Suppressor macrophage treated with lipopolysaccharide for 4 hours (primary cell): Measurements from ENCODE around the gene SH3RF3.

Experiments used
- DNase-seq: peaks from one replicate; pipeline ENCODE4 v3.0.0-alpha.2; 2020

Gene SH3RF3

DNA sequence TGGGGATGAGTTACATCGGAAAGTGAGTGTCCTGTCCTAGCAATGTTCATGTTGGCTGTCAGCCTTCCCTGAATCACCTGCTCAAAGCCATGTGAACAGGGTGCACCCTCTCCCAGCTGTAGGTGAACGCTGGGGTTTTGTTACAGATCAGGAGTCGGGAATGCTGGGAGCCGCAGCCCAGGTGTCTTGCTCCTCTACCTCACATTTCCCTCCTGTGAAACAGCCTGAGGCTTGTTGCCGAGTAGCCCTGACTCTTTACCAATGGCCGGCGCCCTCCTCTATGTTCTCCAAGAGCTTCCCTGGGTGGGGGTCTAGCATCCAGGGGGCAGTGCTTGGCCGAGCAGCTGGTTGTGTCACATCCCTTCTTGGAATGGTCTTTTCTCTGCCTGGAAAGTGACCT is 164.7 kb downstream of the SH3RF3 start:
- DNase-seq, result no peak

- no peak for DNase-seq
These were observed 165.5 kb downstream of the SH3RF3 start for GRCh38 chr2:109294523-109294922.

DNA sequence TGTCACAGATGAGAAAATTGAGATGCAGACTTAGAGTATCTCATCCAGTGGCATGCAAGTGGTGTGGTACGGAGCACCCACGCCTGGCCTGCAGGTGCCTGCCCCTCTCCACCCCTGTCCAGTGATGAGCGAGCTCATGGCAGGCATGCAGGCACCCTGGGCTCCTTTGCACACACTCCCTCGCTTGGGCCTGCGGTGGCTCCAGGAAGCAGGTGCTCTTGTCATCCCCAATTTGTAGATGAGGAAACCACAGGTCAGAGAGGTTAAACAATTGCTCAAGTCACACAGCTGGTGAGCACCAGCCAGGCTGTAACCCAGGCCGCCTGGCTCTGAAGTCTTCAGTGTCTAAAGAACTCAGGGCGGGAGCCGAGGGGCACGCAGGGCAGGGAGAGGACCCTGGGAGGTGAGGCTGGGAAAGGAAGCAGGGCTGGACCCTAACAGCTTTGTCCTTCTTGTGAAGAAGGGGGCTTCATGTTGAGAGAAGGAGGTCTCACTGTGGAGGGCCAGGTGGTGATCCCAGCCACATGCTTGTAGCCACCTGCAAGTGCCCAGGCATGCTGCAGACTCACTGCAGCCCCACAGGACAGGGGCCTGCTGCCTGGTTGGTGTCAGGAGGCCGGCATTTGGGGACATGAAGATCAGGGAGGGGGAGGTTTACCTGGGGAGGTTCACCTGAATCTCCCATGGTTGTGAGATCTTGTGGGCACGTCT is 166.2 kb downstream of the SH3RF3 start:
- no peak for DNase-seq

GRCh38 chr2:109295781-109296117 is 166.7 kb downstream of the SH3RF3 start:
- DNase-seq, result no peak

DNA sequence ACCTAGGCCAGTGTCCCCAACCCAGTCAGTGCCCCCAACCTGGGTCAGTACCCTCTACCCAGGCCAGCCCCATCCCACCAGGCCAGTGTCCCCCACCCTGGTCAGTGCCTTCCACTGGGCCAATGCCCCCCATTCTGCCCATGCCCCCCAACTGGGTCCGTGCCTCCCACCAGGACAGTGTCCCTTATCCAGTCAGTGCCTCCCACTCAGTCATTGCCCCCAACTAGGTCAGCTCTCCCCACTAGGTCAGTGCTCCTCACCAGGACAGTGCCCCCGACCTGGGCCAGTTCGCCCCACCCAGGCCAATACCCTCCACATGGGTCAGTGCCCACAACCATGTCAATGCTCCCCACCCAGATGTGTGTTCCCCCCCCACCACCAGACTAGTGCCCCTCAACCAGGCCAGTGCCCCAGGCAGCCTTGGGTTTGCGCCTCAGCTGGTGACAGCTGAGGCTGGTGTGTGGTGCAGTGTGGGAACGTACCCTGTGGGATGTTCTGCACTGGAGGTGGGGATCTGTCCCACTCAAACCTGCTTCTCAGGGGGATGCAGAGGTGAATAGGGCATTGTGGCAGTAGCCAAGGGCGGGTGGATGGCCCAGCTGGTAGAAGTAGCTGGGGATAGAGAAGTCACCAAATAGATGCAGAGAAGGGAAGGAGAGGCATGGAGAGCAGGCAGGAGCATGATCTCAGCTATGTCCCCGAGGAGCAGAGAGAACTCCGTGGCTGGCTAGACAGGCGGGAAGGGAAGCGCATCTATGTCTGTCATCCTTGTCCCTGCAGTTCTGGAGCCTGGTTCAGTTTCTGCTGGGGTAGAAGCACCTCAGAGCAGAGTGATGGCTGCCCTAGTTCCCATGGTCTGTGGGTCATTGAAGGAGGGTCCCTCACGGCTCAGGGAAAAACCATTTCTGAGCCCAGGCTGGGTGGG is 168.8 kb downstream of the SH3RF3 start:
- DNase-seq, result no peak

DNA sequence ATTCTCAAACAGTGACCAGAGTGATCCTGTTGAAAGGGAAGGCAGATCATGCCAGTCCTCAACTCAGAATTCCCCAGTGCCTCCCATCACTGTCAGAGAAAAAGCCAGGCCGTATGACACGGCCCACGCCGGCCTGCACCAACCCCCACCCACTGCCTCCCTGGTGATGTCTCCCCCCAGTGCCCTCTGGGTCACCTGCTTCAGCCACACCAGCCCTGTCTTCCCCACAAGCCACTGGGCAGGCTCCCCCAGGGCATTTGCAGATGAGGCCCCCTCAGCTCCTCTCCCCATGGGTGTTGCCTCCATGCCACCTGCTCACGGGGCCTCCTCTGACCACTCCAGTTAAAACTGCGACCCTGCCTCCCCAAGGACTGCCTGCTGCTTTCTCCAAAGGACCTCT is 169.8 kb downstream of the SH3RF3 start:
- DNase-seq, result no peak

DNA sequence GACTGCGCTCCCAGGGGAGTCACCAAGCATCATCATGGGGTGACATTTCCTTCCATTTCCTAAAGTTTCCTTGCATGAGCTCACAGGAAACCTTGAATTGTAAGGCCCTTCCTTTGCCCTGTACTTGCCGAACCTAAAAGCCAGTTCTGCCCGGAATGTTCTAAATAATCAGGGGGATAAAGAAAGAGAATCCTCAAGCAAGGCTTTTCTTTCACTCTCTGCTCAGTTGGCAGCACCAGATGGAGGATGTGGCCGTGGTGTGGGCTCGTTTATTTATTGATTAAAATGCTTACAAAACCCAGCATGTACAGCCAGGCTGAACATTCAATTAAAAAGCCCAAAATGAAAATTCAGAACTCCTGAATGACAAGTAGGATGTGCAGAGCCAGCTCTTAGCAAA is 170.5 kb downstream of the SH3RF3 start:
- no peak for DNase-seq

DNA sequence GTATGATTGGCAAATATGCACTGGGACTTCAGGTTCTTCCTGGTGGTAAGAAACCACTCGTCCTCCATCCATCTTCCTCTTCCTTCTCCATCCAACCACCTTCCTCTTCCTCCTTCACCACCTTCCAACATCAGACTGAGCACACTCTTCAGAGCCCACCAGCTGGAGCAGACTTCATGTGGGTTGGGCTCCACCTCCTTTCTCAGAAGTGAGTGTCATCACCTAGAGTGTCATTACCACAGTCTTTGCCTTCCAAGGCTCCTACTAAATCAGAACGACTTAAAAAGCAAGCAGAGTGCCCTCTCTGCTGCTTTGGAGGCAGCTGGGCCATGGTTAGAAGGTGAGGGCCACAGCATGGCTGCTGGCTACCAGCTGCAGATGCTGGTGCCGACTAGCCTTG is 171.6 kb downstream of the SH3RF3 start:
- no peak for DNase-seq

DNA sequence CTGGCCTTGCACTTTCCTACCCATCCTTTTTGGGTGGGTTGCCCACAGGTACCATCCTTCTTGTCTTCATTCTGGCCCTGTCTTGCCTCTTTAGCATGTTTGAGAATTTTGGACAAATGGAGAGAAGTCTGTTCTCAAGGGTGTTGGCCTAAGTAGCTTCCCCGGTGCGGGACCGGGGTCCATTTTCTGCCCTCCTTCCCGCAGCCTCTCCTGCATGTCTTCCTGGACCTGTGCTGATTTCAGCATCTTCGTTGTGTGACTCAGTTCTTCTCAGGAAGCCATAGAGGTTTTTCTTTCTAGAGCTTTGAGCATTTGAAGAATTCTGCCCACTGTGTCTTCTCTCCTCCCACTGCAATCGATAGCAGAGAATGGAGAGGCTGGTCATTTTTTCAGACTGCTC is 172.7 kb downstream of the SH3RF3 start:
- DNase-seq, result no peak

GRCh38 chr2:109302319-109302718 is 173.3 kb downstream of the SH3RF3 start:
- no peak for DNase-seq

GRCh38 chr2:109304242-109304641 is 175.2 kb downstream of the SH3RF3 start:
- peak; percentile 43 for DNase-seq

- DNase-seq, result no peak
These were observed 175.9 kb downstream of the SH3RF3 start for GRCh38 chr2:109304731-109305470.

GRCh38 chr2:109305490-109306167 is 176.6 kb downstream of the SH3RF3 start:
- DNase-seq, result no peak

GRCh38 chr2:109306190-109306589 is 177.2 kb downstream of the SH3RF3 start:
- no peak for DNase-seq

GRCh38 chr2:109311771-109312170 is 182.8 kb downstream of the SH3RF3 start:
- DNase-seq, result no peak

GRCh38 chr2:109312902-109313301 is 183.9 kb downstream of the SH3RF3 start:
- no peak for DNase-seq

GRCh38 chr2:109313343-109313742 is 184.3 kb downstream of the SH3RF3 start:
- DNase-seq, result no peak

GRCh38 chr2:109316091-109316490 is 187.1 kb downstream of the SH3RF3 start:
- no peak for DNase-seq

DNA sequence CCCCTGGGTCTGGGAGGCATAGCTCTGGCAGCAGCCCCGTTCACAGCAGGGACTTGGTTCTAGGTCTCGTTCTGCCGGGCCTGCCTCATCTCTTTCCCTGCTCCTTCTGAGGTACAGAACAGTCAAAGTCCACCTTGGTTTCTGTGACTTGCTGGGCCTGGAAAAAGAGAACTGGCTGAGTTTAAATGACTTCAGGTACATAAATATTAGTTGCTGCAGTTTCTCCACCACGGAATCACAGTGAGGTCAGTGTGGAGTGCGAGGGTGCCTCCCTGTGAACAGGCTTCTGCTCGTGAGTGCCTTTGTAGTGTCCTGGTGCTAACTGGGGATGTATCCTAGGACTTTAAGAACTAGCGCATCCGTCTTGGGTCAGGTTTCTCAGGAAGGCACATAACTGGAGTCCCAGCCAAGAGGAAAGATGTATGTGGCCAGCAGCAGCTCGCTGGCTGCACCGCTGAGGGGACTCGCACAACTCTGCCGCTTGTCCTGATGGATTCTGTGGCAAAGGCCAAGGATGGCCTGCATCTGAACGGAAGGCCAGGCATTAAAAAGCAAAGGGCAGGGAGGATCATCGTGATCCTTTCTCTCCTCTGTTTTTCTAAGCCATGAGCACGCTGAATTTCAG is 188.6 kb downstream of the SH3RF3 start:
- DNase-seq, result no peak

DNA sequence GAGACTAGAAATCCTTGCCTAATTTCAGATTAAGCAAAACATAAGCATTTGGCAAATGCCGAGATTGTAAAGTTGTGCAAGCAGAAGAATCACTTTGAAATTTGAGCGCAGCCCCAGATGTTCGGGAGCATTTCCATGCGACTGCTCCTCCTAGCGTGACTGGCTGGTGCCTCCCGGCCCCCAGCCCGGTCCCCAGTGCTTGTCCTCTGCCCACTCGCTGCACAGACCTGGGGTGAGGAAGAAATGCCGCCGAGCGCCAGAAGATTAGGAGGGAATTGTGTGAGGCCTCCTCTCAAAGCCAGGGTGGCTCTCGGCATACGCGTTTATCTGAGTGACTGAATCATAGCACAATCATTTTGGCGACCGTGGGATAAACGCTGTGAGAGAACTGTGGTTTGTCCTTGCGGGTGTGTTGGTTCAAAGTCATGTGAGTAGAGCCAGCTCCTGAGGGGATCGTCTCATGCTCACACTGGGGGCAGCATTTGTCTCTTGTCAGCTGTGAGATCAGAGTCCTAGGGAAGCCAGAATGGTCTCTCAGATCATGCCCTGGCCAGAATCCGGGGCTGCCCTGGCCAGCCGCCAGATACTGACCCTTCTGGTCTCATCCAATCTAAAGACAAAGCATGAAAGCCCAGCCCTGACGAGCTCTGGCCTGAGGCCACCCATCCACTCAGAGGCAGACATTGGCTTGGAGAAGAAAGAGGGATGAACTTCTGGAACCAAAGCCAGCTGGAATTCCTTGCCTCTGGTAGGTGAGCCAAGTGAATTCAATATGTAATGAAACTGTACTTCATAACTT is 189.3 kb downstream of the SH3RF3 start:
- no peak for DNase-seq

GRCh38 chr2:109318949-109319342 is 189.9 kb downstream of the SH3RF3 start:
- DNase-seq, result no peak
